ENCODE data around the gene FUBP3. TPM values are rescaled to one million over a fixed set of nuclear protein-coding genes. Genes with fewer than 3 reads are reported as not detected.

FUBP3 gene
- polyA plus RNA-seq, 1 of the 3 experiments (the other 2 are of a cell fraction), result 55.1 TPM

- Histone ChIP-seq H3K27ac (ENCODE audit: low read depth in 2 of 2, low read length in 1 of 2) (no peak overlapping the region), H3K27me3 (ENCODE audit: insufficient read depth) (no peaks in the 10 kb centered on the region), H2AFZ (ENCODE audit: low read depth) (no peak overlapping the region), H3K9me2 (no peaks in the 10 kb centered on the region), H3K79me2 (ENCODE audit: insufficient read depth) (no peaks in the 10 kb centered on the region), H3F3A (replicated peaks; ENCODE audit: insufficient read depth) (no peaks in the 10 kb centered on the region), H3K9me3 (no peaks in the 10 kb centered on the region), H3K4me2 (no peak overlapping the region), H3K4me3 (ENCODE audit: low read depth in 2 of 2, low read length in 1 of 2) (no peak overlapping the region), H3K4me1 (ENCODE audit: control insufficient read depth in 1 of 2, insufficient read depth in 2 of 2, low read depth in 1 of 2, low read length in 1 of 2) (no peaks in the 10 kb centered on the region), H4K20me1 (ENCODE audit: insufficient read depth) (no peaks in the 10 kb centered on the region), H3K9ac (no peak overlapping the region), H3K36me3 (replicated peaks in 1 of 2; ENCODE audit: control insufficient read depth in 1 of 2, insufficient read depth in 2 of 2, low read length in 1 of 2) (peaks cover 4 to 33% of the 10 kb centered on the region in 2 experiments)
- TF ChIP-seq ELF1 (IDR thresholded peaks at IDR 0.05) (no peak), RFX5 (IDR thresholded peaks at IDR 0.05; ENCODE audit: low read length) (no peak), MXI1 (IDR thresholded peaks at IDR 0.05; ENCODE audit: low read depth, low read length) (no peak), YY1 (IDR thresholded peaks at IDR 0.05; ENCODE audit: low read depth) (no peak), FOSL2 (IDR thresholded peaks at IDR 0.05; ENCODE audit: borderline replicate concordance, low read depth) (no peak), SIN3A (IDR thresholded peaks at IDR 0.05; ENCODE audit: borderline replicate concordance, low read depth, low read length) (no peak), IRF3 (IDR thresholded peaks at IDR 0.05; ENCODE audit: low read depth, low read length) (no peak), MEF2A (IDR thresholded peaks at IDR 0.05; ENCODE audit: borderline replicate concordance, low read depth) (no peak), USF2 (IDR thresholded peaks at IDR 0.05; ENCODE audit: borderline replicate concordance, low read depth, low read length) (no peak), JUND (IDR thresholded peaks at IDR 0.05) (no peak)
- DNase-seq, result no peak
- ChIA-PET CTCF (interaction anchor here (1.1 kb wide), 1 partner anchor 397 kb away, joined by 3 read pairs; no protein-coding TSS in a partner anchor), POLR2A (no interaction called here)
- WGBS (ENCODE audit: low lambda C conversion rate), result 94% methylated on average over 6 of the region's 7 CpGs
Measured at GRCh38 chr9:130640681-130641080, 61.3 kb downstream of the FUBP3 start.

GRCh38 chr9:130642926-130643325 is 63.5 kb downstream of the FUBP3 start:
- no peak for DNase-seq
- Histone ChIP-seq H3K27me3 (ENCODE audit: insufficient read depth) (no peaks in the 10 kb centered on the region), H3K79me2 (ENCODE audit: insufficient read depth) (no peaks in the 10 kb centered on the region), H3K4me2 (no peak overlapping the region), H3K9ac (no peak overlapping the region), H2AFZ (ENCODE audit: low read depth) (no peak overlapping the region), H3K9me3 (no peaks in the 10 kb centered on the region), H3F3A (replicated peaks; ENCODE audit: insufficient read depth) (no peaks in the 10 kb centered on the region), H3K27ac (ENCODE audit: low read depth in 2 of 2, low read length in 1 of 2) (no peak overlapping the region), H4K20me1 (ENCODE audit: insufficient read depth) (no peaks in the 10 kb centered on the region), H3K4me3 (ENCODE audit: low read depth in 2 of 2, low read length in 1 of 2) (no peak overlapping the region), H3K4me1 (ENCODE audit: control insufficient read depth in 1 of 2, insufficient read depth in 2 of 2, low read depth in 1 of 2, low read length in 1 of 2) (no peaks in the 10 kb centered on the region), H3K9me2 (no peaks in the 10 kb centered on the region), H3K36me3 (replicated peaks in 1 of 2; ENCODE audit: control insufficient read depth in 1 of 2, insufficient read depth in 2 of 2, low read length in 1 of 2) (peaks cover 0 to 11% of the 10 kb centered on the region in 2 experiments)
- WGBS (ENCODE audit: low lambda C conversion rate), result 52% methylated on average over 3 of the region's 8 CpGs
- ChIA-PET CTCF (no interaction called here), POLR2A (no interaction called here)
- TF ChIP-seq FOSL2 (IDR thresholded peaks at IDR 0.05; ENCODE audit: borderline replicate concordance, low read depth), result no peak
- TF ChIP-seq FOXJ3 (CRISPR knock-in tag; IDR thresholded peaks at IDR 0.05), result no peak
- TF ChIP-seq PBX3 (IDR thresholded peaks at IDR 0.05), result no peak
- TF ChIP-seq FOXM1 (IDR thresholded peaks at IDR 0.05; ENCODE audit: low read depth), result no peak
- TF ChIP-seq GABPA (IDR thresholded peaks at IDR 0.05; ENCODE audit: low read depth), result no peak
- no peak for TF ChIP-seq USF2 (IDR thresholded peaks at IDR 0.05; ENCODE audit: borderline replicate concordance, low read depth, low read length)
- TF ChIP-seq TCF12 (IDR thresholded peaks at IDR 0.05), result no peak
- TF ChIP-seq IRF3 (IDR thresholded peaks at IDR 0.05; ENCODE audit: low read depth, low read length), result no peak
- TF ChIP-seq ZBTB33 (IDR thresholded peaks at IDR 0.05; ENCODE audit: borderline replicate concordance, low read depth), result no peak
- TF ChIP-seq MXI1 (IDR thresholded peaks at IDR 0.05; ENCODE audit: low read depth, low read length), result no peak
- no peak for TF ChIP-seq CHD2 (IDR thresholded peaks at IDR 0.05; ENCODE audit: low read length, partially characterized antibody)
- no peak for TF ChIP-seq TEAD4 (IDR thresholded peaks at IDR 0.05; ENCODE audit: borderline replicate concordance, insufficient read depth)
- no peak for TF ChIP-seq CTCF (IDR thresholded peaks at IDR 0.05)
